GM23338 (cell line): Measurements from ENCODE around the gene OFD1.

ENCODE experiments used
- EZH2 ChIP-seq: fragments of 200-600 bp; sonication (generic); IDR thresholded peaks from one replicate; pipeline ENCODE4 v1.8.0; 2017; ENCODE audit warnings: antibody characterized with exemption, mild to moderate bottlenecking, low read depth; ENCODE audit not compliant: unreplicated experiment
- EZH2phosphoT487 ChIP-seq: fragments of 200-600 bp; sonication (generic); IDR thresholded peaks from one replicate; pipeline ENCODE4 v1.8.1; 2018; ENCODE audit warnings: antibody characterized with exemption; ENCODE audit not compliant: unreplicated experiment
- JUNB ChIP-seq: IDR thresholded peaks from one replicate; pipeline ENCODE4 v1.6.1; 2016; ENCODE audit warnings: antibody characterized with exemption; ENCODE audit not compliant: unreplicated experiment
- NANOG ChIP-seq: IDR thresholded peaks from 2 replicates; pipeline ENCODE4 v1.6.1; 2016; ENCODE audit warnings: antibody characterized with exemption, borderline replicate concordance
- POLR2AphosphoS5 ChIP-seq: IDR thresholded peaks from 2 replicates; pipeline ENCODE4 v1.6.1; 2016; ENCODE audit warnings: antibody characterized with exemption, low read depth
- STAT1 ChIP-seq: IDR thresholded peaks from one replicate; pipeline ENCODE4 v1.6.1; 2016; ENCODE audit warnings: antibody characterized with exemption; ENCODE audit not compliant: unreplicated experiment
- ZNF331 ChIP-seq: fragments of 250-450 bp; sonication (Bioruptor Pico); IDR thresholded peaks from 2 replicates; pipeline ENCODE4 v1.5.0; 2020; ENCODE audit warnings: low read depth, mild to moderate bottlenecking, moderate library complexity
- TF ChIP-seq, protein P1 (sequence below), 2 experiments: fragments of 200-600 bp in 1 of 2; sonication (generic) in 1 of 2; conservative IDR thresholded peaks; 2 replicates each; pipeline versions ENCODE4 v1.5.1 to v1.6.1; 2016 to 2017; ENCODE audit warnings: antibody characterized with exemption in 2 of 2, low read depth in 2 of 2, mild to moderate bottlenecking in 2 of 2, moderate library complexity in 1 of 2
- TF ChIP-seq, protein P2 (sequence below): IDR thresholded peaks from one replicate; pipeline ENCODE4 v1.6.1; 2018; ENCODE audit warnings: antibody characterized with exemption; ENCODE audit not compliant: unreplicated experiment

DNA sequence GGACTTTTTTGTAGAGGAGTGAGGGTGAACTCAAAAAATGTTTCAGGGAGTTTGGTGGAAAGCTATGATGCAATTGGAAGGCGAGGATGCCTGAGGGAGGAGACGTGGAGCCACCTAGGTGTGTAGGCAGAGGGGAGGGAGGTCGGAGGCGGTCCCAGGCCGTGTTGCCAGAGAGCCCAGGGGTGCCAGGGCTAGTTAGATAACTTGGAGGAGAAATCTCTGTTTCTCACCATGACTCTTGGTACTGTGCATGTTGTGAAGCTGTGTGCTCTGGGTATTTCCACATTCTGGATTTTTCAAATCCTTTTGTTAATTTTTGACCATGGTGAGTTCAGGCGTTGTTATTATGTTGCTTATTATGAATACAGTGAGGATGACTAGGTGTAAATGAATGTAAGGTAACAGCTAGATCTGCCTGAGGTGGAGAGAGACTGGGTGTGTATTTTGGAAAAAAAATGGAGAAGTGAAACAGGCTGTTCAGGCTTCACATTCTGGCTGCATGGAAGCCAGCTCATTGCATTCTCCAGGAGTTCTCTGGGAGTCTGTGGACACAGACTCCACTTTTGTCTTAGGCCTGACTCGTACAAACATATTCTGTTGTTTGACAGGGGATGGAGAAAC, 41.1 kb upstream of the OFD1 start:
- TF ChIP-seq, protein P1, sequence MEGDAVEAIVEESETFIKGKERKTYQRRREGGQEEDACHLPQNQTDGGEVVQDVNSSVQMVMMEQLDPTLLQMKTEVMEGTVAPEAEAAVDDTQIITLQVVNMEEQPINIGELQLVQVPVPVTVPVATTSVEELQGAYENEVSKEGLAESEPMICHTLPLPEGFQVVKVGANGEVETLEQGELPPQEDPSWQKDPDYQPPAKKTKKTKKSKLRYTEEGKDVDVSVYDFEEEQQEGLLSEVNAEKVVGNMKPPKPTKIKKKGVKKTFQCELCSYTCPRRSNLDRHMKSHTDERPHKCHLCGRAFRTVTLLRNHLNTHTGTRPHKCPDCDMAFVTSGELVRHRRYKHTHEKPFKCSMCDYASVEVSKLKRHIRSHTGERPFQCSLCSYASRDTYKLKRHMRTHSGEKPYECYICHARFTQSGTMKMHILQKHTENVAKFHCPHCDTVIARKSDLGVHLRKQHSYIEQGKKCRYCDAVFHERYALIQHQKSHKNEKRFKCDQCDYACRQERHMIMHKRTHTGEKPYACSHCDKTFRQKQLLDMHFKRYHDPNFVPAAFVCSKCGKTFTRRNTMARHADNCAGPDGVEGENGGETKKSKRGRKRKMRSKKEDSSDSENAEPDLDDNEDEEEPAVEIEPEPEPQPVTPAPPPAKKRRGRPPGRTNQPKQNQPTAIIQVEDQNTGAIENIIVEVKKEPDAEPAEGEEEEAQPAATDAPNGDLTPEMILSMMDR (conservative IDR thresholded peaks at IDR 0.05; ENCODE audit: low read depth in 2 of 2), result no peak
- TF ChIP-seq EZH2, result no peak
- TF ChIP-seq STAT1, result no peak
- TF ChIP-seq, protein P2, sequence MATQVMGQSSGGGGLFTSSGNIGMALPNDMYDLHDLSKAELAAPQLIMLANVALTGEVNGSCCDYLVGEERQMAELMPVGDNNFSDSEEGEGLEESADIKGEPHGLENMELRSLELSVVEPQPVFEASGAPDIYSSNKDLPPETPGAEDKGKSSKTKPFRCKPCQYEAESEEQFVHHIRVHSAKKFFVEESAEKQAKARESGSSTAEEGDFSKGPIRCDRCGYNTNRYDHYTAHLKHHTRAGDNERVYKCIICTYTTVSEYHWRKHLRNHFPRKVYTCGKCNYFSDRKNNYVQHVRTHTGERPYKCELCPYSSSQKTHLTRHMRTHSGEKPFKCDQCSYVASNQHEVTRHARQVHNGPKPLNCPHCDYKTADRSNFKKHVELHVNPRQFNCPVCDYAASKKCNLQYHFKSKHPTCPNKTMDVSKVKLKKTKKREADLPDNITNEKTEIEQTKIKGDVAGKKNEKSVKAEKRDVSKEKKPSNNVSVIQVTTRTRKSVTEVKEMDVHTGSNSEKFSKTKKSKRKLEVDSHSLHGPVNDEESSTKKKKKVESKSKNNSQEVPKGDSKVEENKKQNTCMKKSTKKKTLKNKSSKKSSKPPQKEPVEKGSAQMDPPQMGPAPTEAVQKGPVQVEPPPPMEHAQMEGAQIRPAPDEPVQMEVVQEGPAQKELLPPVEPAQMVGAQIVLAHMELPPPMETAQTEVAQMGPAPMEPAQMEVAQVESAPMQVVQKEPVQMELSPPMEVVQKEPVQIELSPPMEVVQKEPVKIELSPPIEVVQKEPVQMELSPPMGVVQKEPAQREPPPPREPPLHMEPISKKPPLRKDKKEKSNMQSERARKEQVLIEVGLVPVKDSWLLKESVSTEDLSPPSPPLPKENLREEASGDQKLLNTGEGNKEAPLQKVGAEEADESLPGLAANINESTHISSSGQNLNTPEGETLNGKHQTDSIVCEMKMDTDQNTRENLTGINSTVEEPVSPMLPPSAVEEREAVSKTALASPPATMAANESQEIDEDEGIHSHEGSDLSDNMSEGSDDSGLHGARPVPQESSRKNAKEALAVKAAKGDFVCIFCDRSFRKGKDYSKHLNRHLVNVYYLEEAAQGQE, result no peak
- TF ChIP-seq EZH2phosphoT487, result no peak
- TF ChIP-seq POLR2AphosphoS5, result no peak
- TF ChIP-seq JUNB, result no peak
- TF ChIP-seq NANOG, result no peak
- no peak for TF ChIP-seq ZNF331 (CRISPR knock-in tag)
